ENCODE data around the gene SOSTDC1.
"Not testable (repeated sequence)": the region's sequence is repeated elsewhere in the genome, so short reads cannot be mapped to it uniquely, and the experiment has no call there.

SOSTDC1 gene

DNA sequence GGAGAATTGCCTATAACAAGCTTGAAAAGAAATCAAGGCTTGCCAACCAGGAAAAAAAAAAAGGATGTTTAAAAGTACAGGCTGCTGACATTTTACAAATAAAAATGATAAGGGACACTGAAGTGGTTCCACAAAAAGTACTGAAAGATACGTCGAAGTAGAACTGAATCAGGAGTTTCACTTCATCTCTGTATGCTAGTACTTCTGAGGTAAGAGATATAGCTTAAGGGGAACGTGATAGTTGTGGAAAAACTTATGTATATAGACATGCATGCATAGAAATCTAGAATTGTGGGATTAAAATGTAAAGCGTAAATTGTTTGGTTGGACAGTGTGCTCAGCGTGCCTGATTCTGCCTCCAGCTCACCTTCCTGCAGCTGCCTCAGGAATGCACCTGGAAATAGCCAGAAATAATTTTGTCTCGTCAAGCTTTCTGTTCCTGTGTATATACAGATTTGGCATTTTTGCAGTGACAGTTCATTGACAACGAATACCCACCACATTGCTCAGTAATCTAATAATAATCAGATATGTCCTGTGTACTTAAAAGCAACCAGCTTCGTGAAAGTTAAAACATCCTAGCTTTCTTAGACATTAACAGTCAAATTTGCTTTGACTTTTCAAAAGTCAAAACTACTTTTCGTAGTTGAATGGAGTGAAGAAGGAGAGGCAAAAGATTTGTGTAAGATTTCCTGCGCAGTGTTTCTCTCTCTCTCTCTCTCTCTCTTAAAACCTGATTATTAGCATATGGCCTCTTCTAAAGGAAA, 1.4 kb downstream of the SOSTDC1 start:
- in situ Hi-C loops (cut with HindIII; ENCODE audit: low pct_ligation_motif_present, low pct_unique_long_range_greater_than_20kb, low sequenced_read_pairs), result no loop called here
- no peak for DNase-seq

DNA sequence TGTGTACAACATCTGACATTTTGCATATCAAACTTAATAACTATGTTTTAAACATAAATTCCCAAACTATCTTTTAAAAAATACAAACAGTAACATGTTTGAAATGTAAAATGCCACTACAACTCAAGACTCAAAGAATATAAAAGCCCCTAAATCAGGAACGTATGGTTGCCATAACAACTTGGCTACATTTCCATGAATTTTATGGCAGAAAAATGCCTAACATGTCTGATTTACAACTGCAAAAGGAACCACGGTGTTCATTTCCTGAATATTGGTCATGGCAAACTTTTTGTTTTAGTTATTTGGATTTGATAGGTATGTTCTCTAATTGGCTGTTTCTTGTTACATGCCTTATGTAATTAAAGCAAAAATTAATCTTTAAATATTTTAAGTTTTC, 2.0 kb downstream of the SOSTDC1 start:
- in situ Hi-C loops (cut with HindIII; ENCODE audit: low pct_ligation_motif_present, low pct_unique_long_range_greater_than_20kb, low sequenced_read_pairs), result no loop called here
- DNase-seq, result no peak

DNA sequence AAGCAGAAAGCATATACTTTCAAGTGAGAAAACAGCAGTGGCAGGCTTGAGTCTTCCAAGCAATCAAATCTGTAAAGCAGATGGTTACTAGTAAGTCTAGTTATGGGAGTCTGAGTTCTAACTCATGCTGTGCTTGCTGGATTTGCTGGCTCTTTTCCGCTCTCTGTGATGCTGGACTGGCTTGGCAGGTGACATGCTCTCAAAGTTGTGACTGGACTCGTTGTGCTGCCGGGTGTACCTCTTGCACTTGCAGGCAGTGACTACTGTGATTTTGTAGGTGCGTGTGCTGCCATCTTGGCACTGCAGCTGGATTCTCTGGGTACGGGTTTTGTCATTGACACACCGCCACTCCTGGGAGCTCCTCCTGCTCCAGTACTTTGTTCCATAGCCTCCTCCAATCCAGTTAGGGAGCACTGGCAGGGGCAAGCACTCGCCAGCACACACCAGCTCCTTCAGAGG, 3.1 kb downstream of the SOSTDC1 start:
- DNase-seq, result no peak
- in situ Hi-C loops (cut with HindIII; ENCODE audit: low pct_ligation_motif_present, low pct_unique_long_range_greater_than_20kb, low sequenced_read_pairs), result no loop called here

DNA sequence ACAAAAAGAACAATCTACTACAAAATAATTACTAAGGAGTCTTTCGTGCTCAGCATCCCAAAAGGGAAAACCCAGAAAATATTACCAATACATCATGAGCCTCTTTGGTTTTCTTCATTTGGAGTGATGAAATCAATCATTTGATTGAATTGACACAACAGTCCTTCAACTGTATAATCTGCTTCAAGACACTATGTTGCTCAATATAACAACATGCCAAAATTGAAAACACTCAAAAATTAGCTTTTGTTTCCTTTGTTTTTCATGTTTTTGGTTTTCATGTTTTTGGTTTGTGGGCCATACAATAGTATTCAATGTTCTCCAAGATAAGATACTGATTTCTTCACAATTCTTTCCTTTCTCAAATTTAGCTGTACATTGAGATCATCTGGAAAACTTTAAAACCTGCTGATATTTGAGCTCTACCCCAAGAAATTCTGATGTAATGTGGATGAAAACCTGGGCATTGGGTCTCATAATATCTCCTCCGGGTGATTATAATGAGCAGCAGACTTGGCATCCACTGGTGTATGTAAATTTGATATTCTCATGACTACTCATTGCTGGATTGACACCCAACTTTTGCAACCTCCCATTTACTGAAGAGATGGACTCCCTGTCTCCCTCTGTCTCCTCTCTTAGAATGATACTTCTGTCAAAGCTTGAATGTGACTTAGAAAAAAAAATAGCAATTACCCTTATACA, 4.6 kb downstream of the SOSTDC1 start:
- in situ Hi-C loops (cut with HindIII; ENCODE audit: low pct_ligation_motif_present, low pct_unique_long_range_greater_than_20kb, low sequenced_read_pairs), result no loop called here

DNA sequence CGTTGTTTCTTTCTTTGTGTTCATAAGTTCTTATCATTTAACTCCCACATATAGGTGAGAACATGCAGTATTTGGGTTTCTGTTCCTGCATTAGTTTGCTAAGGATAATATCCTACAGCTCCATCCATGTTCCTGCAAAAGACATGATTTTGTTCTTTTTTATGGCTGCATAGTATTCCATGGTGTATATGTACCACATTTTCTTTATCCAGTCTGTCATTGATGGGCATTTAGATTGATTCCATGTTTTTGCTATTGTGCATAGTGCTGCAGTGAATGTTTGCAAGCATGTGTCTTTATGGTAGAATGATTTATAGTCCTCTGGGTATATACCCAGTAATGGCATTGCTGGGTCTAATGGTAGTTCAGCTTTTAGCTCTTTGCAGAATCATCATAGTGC, 9.2 kb downstream of the SOSTDC1 start:
- DNase-seq; in situ Hi-C loops (cut with HindIII; ENCODE audit: low pct_ligation_motif_present, low pct_unique_long_range_greater_than_20kb, low sequenced_read_pairs): not testable (repeated sequence)

More for the DNA sequence above, 4.6 kb downstream of the SOSTDC1 start:
- DNase-seq, result no peak

DNA sequence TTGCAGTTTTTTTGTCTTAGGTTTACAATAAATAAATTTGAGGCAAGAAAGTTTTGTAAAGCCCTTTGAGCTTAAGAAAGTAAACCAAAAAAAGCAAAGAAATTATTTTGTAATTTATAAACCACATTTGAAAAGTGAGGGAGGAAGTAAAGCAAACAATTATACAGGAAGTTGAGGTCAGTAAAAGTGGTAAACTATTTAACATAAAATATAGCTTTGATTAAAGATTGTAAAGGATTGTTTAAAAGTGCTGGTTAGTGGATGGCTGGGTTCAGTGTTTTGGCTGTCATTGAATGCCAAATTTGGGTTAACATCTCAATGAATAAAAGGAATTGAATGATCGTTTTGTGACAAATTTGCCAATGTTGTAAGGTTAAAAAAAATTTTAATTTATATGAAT, 9.9 kb downstream of the SOSTDC1 start:
- DNase-seq, result no peak
- in situ Hi-C loops (cut with HindIII; ENCODE audit: low pct_ligation_motif_present, low pct_unique_long_range_greater_than_20kb, low sequenced_read_pairs), result no loop called here

DNA sequence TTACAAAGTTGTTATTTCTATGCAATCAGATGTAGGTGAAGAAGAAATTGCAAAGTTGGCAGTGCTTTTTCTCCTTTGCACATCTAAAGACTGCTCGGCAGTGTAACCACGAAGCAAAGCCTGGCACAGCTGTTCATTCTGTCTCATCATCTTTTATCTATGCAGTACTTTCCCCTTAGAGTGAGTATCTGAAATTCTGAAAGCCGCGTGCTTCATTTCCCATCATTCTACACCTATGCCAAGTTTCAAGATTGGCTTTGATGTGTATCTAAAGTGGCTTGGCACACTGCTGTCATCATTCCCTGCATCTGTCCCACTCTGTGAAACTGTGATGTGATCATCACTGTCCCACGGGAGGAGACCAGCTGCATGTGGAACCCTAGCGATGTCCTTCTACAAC, 15.2 kb downstream of the SOSTDC1 start:
- no peak for DNase-seq
- in situ Hi-C loops (cut with HindIII; ENCODE audit: low pct_ligation_motif_present, low pct_unique_long_range_greater_than_20kb, low sequenced_read_pairs), result no loop called here

DNA sequence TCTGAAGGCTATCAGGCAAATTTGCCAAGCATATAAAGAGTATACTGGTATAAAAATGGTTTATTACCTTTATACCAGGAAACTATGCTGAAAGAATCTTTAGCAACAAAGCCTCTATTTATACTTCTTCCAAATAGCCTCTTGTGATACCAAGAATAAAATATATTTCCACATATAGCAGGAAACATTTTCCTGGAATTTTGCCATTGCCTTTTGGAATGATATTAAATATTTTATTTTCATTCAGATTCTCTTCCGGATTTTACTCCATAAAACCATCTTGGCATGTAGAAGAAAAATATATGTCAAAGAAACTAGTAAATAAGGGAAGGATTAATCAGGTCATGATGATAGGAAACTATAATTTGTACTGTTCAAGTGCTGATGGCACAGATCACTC, 17.7 kb downstream of the SOSTDC1 start:
- in situ Hi-C loops (cut with HindIII; ENCODE audit: low pct_ligation_motif_present, low pct_unique_long_range_greater_than_20kb, low sequenced_read_pairs), result no loop called here
- DNase-seq, result no peak

DNA sequence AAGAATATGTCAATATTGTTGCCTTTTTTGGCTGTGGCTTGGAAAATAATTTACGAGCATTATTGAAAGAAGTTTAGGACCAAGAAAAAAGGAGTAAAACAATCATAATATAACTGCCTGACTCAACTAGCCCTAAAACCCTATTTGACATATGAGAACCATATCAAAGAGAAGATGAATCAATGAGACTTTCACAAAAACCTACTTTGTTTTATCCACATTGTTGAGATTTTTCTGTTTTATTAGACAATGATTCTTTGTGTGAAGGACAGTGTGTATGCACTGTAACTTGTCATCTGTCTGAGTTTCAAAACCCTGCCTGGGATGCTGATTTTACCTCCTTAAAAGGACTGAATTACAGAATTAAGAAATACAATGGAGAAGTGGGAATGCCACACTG, 19.0 kb downstream of the SOSTDC1 start:
- in situ Hi-C loops (cut with HindIII; ENCODE audit: low pct_ligation_motif_present, low pct_unique_long_range_greater_than_20kb, low sequenced_read_pairs), result no loop called here
- DNase-seq, result no peak

DNA sequence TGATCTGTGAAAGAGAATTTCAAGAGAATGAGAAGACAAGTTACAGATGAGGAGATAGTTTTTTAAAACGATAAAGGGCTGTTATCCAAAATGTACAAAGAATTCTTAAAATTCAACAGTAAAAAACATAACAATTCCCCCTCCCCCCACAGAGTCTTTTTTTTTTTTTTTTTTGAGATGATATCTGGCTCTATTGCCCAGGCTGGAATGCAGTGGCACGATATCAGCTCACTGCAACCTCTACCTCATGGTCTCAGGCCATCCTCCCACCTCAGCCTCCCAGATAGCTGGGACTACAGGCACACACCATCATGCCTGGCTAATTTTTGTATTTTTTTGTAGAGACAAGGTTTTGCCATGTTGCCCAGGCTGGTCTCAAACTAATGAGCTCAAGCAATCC, 21.7 kb downstream of the SOSTDC1 start:
- DNase-seq; in situ Hi-C loops (cut with HindIII; ENCODE audit: low pct_ligation_motif_present, low pct_unique_long_range_greater_than_20kb, low sequenced_read_pairs): not testable (repeated sequence)

DNA sequence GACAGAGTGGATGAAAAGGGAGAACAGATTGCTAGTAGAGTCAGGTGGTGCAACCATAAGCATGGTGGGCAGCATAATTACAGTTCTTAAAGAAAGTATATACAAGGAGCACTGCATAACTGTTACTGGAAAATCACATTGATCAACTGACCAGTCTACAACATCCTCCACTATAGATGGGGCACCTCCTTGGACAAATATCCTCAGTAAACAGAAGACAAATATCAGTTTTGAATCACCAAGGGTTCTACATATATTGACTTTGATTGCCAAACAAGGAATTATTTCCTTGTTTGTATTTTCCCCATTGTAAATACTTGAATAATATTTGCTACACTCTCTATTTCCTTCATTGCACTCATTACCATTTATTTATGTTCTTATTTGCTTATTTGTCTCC, 26.6 kb downstream of the SOSTDC1 start:
- no peak for DNase-seq
- in situ Hi-C loops (cut with HindIII; ENCODE audit: low pct_ligation_motif_present, low pct_unique_long_range_greater_than_20kb, low sequenced_read_pairs), result no loop called here

DNA sequence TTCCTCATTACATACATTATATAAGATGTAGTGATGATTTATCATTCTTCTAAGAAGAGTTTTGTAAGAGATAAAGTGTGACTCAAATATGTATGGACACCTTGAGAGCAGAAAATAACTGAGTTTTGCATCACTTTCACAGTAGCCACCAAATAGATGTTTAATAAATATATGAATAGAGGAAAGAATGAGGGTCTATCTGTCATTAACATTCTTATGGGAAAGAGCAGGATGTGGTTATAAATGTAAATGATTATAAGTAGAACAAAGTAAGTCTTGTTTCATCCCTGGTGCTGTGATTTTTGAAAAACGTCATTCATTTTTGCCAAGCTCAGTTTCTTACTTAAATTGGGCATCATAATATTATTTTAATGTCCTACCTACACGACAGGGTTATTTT, 29.2 kb downstream of the SOSTDC1 start:
- DNase-seq, result no peak
- in situ Hi-C loops (cut with HindIII; ENCODE audit: low pct_ligation_motif_present, low pct_unique_long_range_greater_than_20kb, low sequenced_read_pairs), result no loop called here

DNA sequence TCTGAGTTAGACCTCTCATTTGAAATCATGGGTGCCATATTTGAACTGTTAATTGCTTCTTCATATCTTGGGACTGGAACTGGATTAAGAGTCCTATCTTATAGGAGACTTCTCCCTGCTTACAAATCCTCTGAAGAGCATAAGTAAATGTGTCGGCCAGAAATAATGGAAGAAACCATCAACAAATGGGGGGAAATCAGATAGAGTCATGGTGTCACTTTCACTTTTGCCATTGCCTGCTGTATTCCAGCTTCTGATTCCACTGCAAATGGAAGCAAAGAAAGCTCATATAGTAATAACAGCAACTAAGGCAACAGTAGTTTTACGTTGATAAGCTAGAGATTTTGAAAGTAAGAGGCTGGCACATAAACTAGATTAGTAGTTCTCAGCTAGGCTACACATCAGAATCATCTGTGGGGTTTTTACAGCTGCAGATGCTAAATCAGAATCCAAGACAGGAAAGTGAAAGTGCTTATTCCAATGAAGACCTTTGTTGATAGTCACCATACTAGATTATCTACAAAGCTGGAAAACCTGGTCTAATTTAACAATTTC, 31.9 kb downstream of the SOSTDC1 start:
- in situ Hi-C loops (cut with HindIII; ENCODE audit: low pct_ligation_motif_present, low pct_unique_long_range_greater_than_20kb, low sequenced_read_pairs), result no loop called here
- peak; percentile 27 for DNase-seq

DNA sequence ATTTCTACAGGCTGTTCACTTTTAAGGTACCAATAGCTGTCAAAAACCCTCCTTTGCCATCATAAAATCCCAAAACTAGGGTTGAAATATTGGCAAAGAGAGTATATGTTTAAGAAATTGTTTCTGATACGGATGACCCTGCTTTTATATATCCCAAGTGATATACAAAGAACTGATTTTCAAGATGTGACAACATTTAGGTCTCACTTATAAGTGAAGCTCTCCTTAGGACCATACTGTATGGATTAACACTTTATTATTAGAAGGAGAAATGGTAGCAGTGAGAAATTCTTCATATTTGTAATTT, 33.2 kb downstream of the SOSTDC1 start:
- no peak for DNase-seq
- in situ Hi-C loops (cut with HindIII; ENCODE audit: low pct_ligation_motif_present, low pct_unique_long_range_greater_than_20kb, low sequenced_read_pairs), result no loop called here

DNA sequence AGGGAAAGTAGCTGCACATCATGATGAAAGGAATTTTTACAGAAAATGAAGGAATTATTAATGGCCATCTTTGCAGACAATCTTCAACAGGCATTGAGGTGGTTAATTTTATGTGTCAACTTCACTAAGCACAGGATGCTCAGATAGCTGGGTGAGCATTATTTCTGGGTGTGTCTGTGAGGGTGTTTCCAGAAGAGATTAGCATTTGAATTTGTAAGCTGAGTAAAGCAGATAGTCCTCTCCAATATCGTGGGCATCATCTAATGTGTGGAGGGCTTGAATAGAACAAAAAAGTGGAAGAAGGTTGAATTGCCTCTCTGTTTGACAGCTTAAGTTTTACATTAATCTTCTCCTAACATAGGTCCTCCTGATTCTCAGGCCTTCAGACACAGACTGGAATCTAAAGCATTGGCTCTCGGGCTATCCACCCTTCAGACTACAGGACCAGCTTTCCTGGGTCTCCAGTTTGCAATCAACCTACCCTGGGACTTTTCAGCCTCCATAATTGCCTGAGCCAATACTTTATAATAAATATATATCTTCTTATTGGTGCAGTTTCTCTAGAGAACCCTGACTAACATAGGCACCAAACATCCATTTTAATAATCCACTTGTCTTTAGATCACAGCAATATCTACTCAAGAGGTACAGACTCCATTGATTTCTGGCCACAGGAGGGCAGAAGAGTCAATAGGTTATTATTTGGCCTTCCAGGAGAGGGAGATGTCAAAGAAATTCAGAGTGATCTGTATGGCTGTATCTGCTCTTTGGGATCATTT, 33.7 kb downstream of the SOSTDC1 start:
- DNase-seq, result peak; percentile 78
- in situ Hi-C loops (cut with HindIII; ENCODE audit: low pct_ligation_motif_present, low pct_unique_long_range_greater_than_20kb, low sequenced_read_pairs), result no loop called here

DNA sequence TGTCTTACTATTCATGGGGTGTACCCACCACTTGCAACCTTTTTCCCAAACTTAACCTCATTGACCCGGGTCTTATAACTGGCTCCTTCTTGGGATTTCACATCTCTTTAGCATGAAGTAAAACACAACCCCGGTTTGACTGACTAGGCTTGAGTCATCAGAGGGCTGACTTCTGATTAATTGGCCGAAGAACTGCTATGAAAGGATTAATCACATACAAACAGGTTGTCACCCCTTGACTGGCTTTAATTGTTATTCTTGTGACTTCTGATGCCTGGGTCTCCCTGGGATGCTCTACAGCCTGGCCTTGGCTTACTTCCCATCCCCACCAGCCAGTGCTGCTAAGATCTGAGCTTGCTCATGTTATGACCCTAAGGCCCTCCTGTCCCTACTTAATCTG, 35.4 kb downstream of the SOSTDC1 start:
- DNase-seq, result no peak
- in situ Hi-C loops (cut with HindIII; ENCODE audit: low pct_ligation_motif_present, low pct_unique_long_range_greater_than_20kb, low sequenced_read_pairs), result no loop called here

DNA sequence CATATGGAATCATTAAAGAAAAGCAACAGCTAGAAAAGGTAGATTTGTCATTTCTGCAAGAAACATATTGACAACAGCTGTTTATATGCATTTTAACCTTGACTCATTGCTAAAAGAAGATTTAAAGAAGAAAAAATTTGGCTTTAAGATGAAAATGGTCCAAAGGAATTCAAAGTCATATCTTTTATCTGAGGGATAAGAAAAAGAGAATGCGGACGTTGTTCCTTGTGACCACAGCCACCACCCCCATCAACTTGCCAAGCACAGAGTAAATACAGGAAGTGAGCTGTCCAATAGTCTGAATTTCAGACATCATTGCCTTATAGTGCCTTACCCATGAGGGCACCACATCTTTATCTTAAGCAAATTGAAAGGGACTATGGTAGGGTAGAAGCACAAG, 36.9 kb downstream of the SOSTDC1 start:
- DNase-seq, result no peak
- in situ Hi-C loops (cut with HindIII; ENCODE audit: low pct_ligation_motif_present, low pct_unique_long_range_greater_than_20kb, low sequenced_read_pairs), result no loop called here

DNA sequence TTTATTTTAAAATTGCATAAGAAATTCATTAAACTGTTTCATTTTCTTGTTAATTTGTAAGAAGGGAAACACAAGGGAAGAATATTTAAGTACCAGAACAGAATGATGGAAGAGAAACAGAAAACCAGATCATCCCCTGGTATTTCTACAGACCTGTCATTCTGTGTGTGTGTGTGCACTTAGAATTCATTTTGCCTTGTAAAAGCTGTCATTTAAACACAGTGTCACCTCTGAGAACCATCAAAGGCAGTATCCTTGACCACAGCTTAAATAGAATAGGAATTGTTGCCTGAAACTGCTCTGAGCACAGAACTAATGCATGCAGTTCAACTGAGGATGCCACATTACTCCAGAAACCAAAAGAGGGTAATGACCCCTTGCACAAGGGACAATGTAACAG, 37.4 kb downstream of the SOSTDC1 start:
- DNase-seq, result no peak
- in situ Hi-C loops (cut with HindIII; ENCODE audit: low pct_ligation_motif_present, low pct_unique_long_range_greater_than_20kb, low sequenced_read_pairs), result no loop called here

DNA sequence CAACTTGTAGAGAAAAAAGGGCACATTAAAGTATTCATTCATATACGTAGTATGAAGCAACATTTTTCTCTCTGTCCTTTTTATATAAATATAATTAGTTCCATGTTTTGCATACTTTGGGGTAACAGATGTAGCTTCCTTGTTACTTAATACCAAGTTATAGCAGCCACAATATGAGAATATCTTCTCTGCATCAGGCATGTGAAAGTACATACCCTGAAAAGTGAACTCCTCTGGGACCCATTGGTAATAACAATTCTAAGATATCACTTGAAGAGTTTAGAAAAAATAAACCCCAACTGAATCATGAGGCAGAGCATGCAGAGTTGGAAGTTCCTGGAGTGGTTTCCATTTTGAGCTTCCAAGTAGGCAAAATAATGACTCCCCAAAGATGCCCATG, 41.8 kb downstream of the SOSTDC1 start:
- in situ Hi-C loops (cut with HindIII; ENCODE audit: low pct_ligation_motif_present, low pct_unique_long_range_greater_than_20kb, low sequenced_read_pairs), result no loop called here
- no peak for DNase-seq
